Hepatocyte (in vitro differentiated cells): ENCODE data around the gene F13A1.

Experiments used
- EZH2 ChIP-seq: fragments of 200-600 bp; sonication (generic); IDR thresholded peaks from 2 replicates; pipeline ENCODE4 v1.6.1; 2016; ENCODE audit warnings: antibody characterized with exemption, mild to moderate bottlenecking, borderline replicate concordance
- TF ChIP-seq, protein P1 (sequence below): fragments of 200-600 bp; sonication (generic); IDR thresholded peaks from 2 replicates; pipeline ENCODE4 v1.5.1; 2016; ENCODE audit warnings: antibody characterized with exemption, mild to moderate bottlenecking; ENCODE audit not compliant: poor library complexity

DNA sequence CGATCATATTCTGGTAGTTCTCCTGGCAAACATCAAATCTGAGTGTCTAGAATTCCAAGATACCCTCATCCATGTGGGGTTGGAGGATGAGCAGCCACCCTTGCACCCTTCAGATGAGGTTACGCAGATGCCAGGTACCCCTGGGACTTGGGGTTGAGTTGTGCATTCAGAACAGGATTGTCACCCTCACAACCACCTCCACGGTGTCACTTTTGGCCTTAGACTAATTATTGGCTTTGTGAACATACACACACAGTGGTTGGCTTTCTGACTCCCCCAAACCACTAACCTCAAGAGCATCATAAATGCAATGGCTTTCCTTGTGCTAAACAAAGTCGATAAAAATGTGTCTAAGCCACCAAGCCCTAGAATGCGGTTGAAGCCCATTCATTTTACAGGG, 2.9 kb upstream of the F13A1 start:
- TF ChIP-seq, protein P1, sequence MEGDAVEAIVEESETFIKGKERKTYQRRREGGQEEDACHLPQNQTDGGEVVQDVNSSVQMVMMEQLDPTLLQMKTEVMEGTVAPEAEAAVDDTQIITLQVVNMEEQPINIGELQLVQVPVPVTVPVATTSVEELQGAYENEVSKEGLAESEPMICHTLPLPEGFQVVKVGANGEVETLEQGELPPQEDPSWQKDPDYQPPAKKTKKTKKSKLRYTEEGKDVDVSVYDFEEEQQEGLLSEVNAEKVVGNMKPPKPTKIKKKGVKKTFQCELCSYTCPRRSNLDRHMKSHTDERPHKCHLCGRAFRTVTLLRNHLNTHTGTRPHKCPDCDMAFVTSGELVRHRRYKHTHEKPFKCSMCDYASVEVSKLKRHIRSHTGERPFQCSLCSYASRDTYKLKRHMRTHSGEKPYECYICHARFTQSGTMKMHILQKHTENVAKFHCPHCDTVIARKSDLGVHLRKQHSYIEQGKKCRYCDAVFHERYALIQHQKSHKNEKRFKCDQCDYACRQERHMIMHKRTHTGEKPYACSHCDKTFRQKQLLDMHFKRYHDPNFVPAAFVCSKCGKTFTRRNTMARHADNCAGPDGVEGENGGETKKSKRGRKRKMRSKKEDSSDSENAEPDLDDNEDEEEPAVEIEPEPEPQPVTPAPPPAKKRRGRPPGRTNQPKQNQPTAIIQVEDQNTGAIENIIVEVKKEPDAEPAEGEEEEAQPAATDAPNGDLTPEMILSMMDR: no peak
- no peak for TF ChIP-seq EZH2
